Fibroblast of villous mesenchyme (primary cell): Measurements from ENCODE around the gene PDZD8. TPM values are rescaled to one million over a fixed set of nuclear protein-coding genes. Genes with fewer than 3 reads are reported as not detected.

ENCODE experiments used
- DNase-seq: peaks from one replicate; pipeline ENCODE4 v3.0.0-alpha.2; 2010; ENCODE audit warnings: low read depth
- H3K4me3 ChIP-seq: 2 replicates; pipeline ENCODE4 v1.5.1; 2011; ENCODE audit warnings: low read depth, mild to moderate bottlenecking, low read length
- CTCF ChIP-seq: IDR thresholded peaks from 2 replicates; pipeline ENCODE4 v1.5.1; 2012; ENCODE audit warnings: low read depth, mild to moderate bottlenecking, low read length; ENCODE audit not compliant: insufficient read depth
- total RNA-seq: library from RNA; depleted of rRNA; stranded (reverse); fragments of >200 nt; gene quantifications from 2 replicates; pipeline ENCODE4 v1.2.3, GENCODE V29; 2012

PDZD8 gene
- total RNA-seq, 1 donor: 37.1 TPM

DNA sequence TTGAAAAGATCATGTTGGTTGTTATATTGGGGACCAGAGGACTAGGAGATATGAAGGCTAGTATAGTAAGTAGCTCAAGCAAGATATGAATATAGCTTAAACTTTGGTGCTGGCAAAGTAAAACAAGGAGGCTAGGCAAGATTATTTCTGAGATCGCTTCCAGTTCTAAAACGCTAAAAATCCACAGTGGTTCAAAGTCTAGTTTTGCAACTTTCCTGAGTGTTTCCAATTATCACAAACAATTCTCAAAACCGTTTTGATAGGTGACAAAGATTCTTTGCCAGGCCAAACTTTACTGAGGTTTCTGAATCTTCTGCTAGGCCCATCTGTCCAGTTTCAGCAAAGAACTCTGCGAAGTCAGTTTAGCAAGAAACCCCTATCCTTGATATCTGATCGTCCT, 35.3 kb downstream of the PDZD8 start:
- no peak for DNase-seq
- TF ChIP-seq CTCF: no peak
- H3K4me3 ChIP-seq: no peak overlapping the region

DNA sequence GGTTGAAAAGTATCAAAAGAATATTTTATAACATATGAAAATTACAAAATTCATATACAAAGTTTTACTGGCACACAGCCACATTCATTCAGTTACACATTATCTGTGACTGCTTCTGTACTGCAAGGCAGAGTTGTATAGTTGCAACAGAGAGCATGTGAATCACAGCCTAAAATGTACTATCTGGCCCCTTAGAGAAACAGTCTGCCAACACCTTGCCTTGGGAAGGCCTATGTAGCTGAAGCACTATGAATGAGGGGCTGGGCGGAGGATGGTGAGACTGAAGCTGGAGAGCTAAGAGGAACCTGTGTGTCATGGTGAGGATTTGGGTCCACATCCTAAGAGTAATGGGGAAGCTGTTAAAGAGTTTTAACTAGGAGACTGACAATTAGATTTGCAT, 35.7 kb downstream of the PDZD8 start:
- H3K4me3 ChIP-seq: no peak overlapping the region
- TF ChIP-seq CTCF: no peak
- DNase-seq: peak; percentile 42

DNA sequence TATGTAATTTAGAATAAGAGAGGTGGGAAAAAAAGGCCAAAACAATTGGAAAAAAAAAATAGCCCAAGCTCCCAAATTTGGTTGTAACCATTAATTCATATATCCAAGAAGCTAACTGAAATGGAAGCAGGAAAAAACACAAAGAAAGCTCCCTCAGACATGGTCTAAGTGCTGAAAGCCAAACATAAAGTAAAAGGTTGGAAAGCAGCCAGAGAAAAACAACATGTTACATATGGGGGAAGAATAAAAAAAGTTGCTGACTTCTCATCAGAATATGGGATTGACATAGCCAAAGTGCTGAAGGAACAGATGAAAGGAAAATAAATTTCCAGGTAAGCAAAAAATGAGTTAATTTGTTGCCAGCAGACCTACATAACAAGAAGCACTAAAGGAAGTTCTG, 40.3 kb downstream of the PDZD8 start:
- DNase-seq: no peak
- no peak for TF ChIP-seq CTCF
- no peak overlapping the region for H3K4me3 ChIP-seq

GRCh38 chr10:117334066-117334465, 41.2 kb downstream of the PDZD8 start:
- no peak for TF ChIP-seq CTCF
- DNase-seq: no peak
- no peak overlapping the region for H3K4me3 ChIP-seq

DNA sequence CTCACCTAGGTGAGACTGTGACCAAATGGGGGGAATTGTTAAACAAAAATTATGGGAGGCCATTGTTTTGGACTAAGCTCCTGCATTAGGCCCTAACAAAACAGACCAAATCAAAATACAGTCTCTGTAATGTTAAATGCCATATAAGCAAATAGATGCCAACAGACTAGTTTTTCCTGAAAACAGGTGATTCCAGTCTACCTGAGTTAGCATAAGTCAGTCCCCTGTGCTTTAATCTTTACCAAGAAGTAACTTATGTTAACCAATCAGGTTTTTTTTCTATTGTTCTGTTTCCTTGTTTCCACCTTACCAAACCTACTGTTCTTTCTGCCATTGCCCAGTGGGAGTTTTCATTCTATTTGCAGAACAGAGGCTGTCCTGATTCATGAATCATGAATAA, 48.0 kb downstream of the PDZD8 start:
- no peak overlapping the region for H3K4me3 ChIP-seq
- no peak for DNase-seq
- no peak for TF ChIP-seq CTCF

- no peak for TF ChIP-seq CTCF
- H3K4me3 ChIP-seq: no peak overlapping the region
- DNase-seq: no peak
Measured at GRCh38 chr10:117324367-117324766, 50.9 kb downstream of the PDZD8 start.

DNA sequence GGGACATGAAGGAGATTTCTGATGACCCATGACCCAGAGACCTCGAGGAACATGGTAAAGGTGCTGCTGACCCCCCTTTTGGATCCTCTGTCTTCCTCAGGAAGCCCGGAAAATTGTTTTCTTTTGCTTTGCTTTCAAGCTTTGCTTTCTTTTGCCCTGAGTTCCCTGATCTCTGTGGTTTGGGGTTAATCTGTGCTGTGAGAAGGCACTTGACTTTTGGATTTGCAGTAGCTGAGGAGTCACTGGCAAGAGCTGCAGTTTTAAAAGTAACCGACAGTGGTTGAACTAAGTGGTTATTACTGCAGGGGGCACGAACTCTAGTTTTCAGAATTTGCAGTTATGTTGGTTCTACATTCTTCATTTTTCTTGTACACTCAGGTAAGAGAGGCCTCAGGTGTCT, 53.0 kb downstream of the PDZD8 start:
- DNase-seq: peak; percentile 60
- peak; percentile 18 for TF ChIP-seq CTCF

More for the DNA sequence above, 53.0 kb downstream of the PDZD8 start:
- H3K4me3 ChIP-seq: no peak overlapping the region
